ENCODE measurements around the gene SAMD4B. TPM values are rescaled to one million over a fixed set of nuclear protein-coding genes. Genes with fewer than 3 reads are reported as not detected.

SAMD4B gene
- total and polyA plus RNA-seq, 2 donors from 2014 or later = 92.9 to 100 TPM

GRCh38 chr19:39345956-39346355 lies 3.7 kb downstream of the SAMD4B start:
- intact Hi-C loops (cut with DNase I) = no loop called here
- H3K9ac ChIP-seq (ENCODE audit: low read length in 3 of 3) = no peak overlapping the region
- no peaks in the 10 kb centered on the region for H3K27me3 ChIP-seq (ENCODE audit: control insufficient read depth, insufficient read depth, low read length)
- peaks cover under 1 to 5% (median under 1%) of the 10 kb centered on the region in 3 donors for H3K4me1 ChIP-seq (ENCODE audit: control insufficient read depth in 2 of 3, insufficient read depth in 2 of 3, low read depth in 1 of 3, low read length in 3 of 3)
- no peak overlapping the region for H3K4me3 ChIP-seq (ENCODE audit: low read length in 3 of 3)
- FAIRE-seq (no peak), DNase-seq (no peak)
- H3K36me3 ChIP-seq (ENCODE audit: control insufficient read depth in 2 of 3, insufficient read depth in 3 of 3, low read length in 3 of 3) = peaks cover 0 to 5% (median 0%) of the 10 kb centered on the region in 3 donors
- TF ChIP-seq CTCF (IDR thresholded peaks at IDR 0.05; ENCODE audit: borderline replicate concordance, extremely low read depth, insufficient read depth) = no peak
- H3K27ac ChIP-seq (ENCODE audit: low read depth in 2 of 2, low read length in 2 of 2) = no peak overlapping the region
- H3K9me3 ChIP-seq (ENCODE audit: control insufficient read depth in 2 of 3, insufficient read depth in 1 of 3, low read length in 3 of 3) = no peaks in the 10 kb centered on the region

GRCh38 chr19:39347332-39348164 lies 5.3 kb downstream of the SAMD4B start:
- Histone ChIP-seq H3K9ac (ENCODE audit: low read length in 3 of 3) (no peak overlapping the region), H3K9me3 (ENCODE audit: control insufficient read depth in 2 of 3, insufficient read depth in 1 of 3, low read length in 3 of 3) (no peaks in the 10 kb centered on the region), H3K36me3 (ENCODE audit: control insufficient read depth in 2 of 3, insufficient read depth in 3 of 3, low read length in 3 of 3) (peaks cover 0 to 8% (median 0%) of the 10 kb centered on the region in 3 donors), H3K27me3 (ENCODE audit: control insufficient read depth, insufficient read depth, low read length) (no peaks in the 10 kb centered on the region), H3K27ac (ENCODE audit: low read depth in 2 of 2, low read length in 2 of 2) (no peak overlapping the region), H3K4me1 (ENCODE audit: control insufficient read depth in 2 of 3, insufficient read depth in 2 of 3, low read depth in 1 of 3, low read length in 3 of 3) (peaks cover 0 to 3% (median 0%) of the 10 kb centered on the region in 3 donors), H3K4me3 (ENCODE audit: low read length in 3 of 3) (no peak overlapping the region)
- FAIRE-seq = no peak
- intact Hi-C loops (cut with DNase I) = no loop called here
- no peak for DNase-seq
- no peak for TF ChIP-seq CTCF (IDR thresholded peaks at IDR 0.05; ENCODE audit: borderline replicate concordance, extremely low read depth, insufficient read depth)

GRCh38 chr19:39349326-39349725 lies 7.1 kb downstream of the SAMD4B start:
- Histone ChIP-seq H3K4me1 (ENCODE audit: control insufficient read depth in 2 of 3, insufficient read depth in 2 of 3, low read depth in 1 of 3, low read length in 3 of 3) (no peaks in the 10 kb centered on the region), H3K36me3 (ENCODE audit: control insufficient read depth in 2 of 3, insufficient read depth in 3 of 3, low read length in 3 of 3) (peaks cover 0 to 10% (median 4%) of the 10 kb centered on the region in 3 donors), H3K27ac (ENCODE audit: low read depth in 2 of 2, low read length in 2 of 2) (no peak overlapping the region), H3K4me3 (ENCODE audit: low read length in 3 of 3) (no peak overlapping the region), H3K9ac (ENCODE audit: low read length in 3 of 3) (no peak overlapping the region), H3K9me3 (ENCODE audit: control insufficient read depth in 2 of 3, insufficient read depth in 1 of 3, low read length in 3 of 3) (no peaks in the 10 kb centered on the region), H3K27me3 (ENCODE audit: control insufficient read depth, insufficient read depth, low read length) (no peaks in the 10 kb centered on the region)
- DNase-seq (no peak), FAIRE-seq (no peak)
- intact Hi-C loops (cut with DNase I) = no loop called here
- no peak for TF ChIP-seq CTCF (IDR thresholded peaks at IDR 0.05; ENCODE audit: borderline replicate concordance, extremely low read depth, insufficient read depth)
